OCI-LY7 (cell line): ENCODE measurements around the gene TRERF1. TPM values are rescaled to one million over a fixed set of nuclear protein-coding genes. Genes with fewer than 3 reads are reported as not detected.

Experiments used
- BruUV-seq: library from RNA; stranded (reverse); fragments of 400-500 nt; replicated peaks from 2 replicates; lab custom pipeline; 2021; lab: Mats Ljungman, UMichigan
- CTCF ChIA-PET: fragments of 300-600 bp; sonication (Branson Sonifier 250); formaldehyde crosslinking; loops from one replicate; lab custom pipeline; 2022; ENCODE audit warnings: antibody characterized with exemption; ENCODE audit not compliant: unreplicated experiment; lab: Charles Lee
- POLR2A ChIA-PET: fragments of 300-600 bp; sonication (Branson Sonifier 250); formaldehyde crosslinking; loops from one replicate; lab custom pipeline; 2022; ENCODE audit warnings: antibody characterized with exemption; lab: Charles Lee
- DNase-seq: peaks from one replicate; pipeline ENCODE4 v3.0.0-alpha.2; 2015; ENCODE audit warnings: low spot score
- H2AFZ ChIP-seq: fragments of 200-600 bp; sonication (generic), shearing (Covaris generic); 2 replicates; pipeline ENCODE4 v1.6.1; 2014; ENCODE audit warnings: mild to moderate bottlenecking, antibody characterized with exemption, low read length, moderate library complexity
- H3K27ac ChIP-seq: fragments of 200-600 bp; sonication (generic); 2 replicates; pipeline ENCODE4 v1.5.1; 2014; ENCODE audit warnings: mixed run types, low read depth, mild to moderate bottlenecking, moderate library complexity, low read length, inconsistent platforms; ENCODE audit not compliant: poor library complexity, severe bottlenecking
- H3K36me3 ChIP-seq: fragments of 200-600 bp; sonication (generic); 2 replicates; pipeline ENCODE4 v1.6.1; 2014; ENCODE audit warnings: mild to moderate bottlenecking, antibody characterized with exemption, low read length, moderate library complexity, mixed read lengths; ENCODE audit not compliant: insufficient read depth
- H3K4me1 ChIP-seq: fragments of 200-600 bp; sonication (generic); 2 replicates; pipeline ENCODE4 v1.5.1; 2014; ENCODE audit warnings: mild to moderate bottlenecking, low read length; ENCODE audit not compliant: insufficient read depth, poor library complexity, severe bottlenecking
- H3K4me2 ChIP-seq: fragments of 200-600 bp; sonication (generic); 2 replicates; pipeline ENCODE4 v1.6.1; 2014; ENCODE audit warnings: mild to moderate bottlenecking, low read length
- H3K4me3 ChIP-seq: fragments of 200-600 bp; sonication (generic); 2 replicates; pipeline ENCODE4 v1.5.1; 2014; ENCODE audit warnings: mild to moderate bottlenecking, low read depth, low read length; ENCODE audit not compliant: poor library complexity, severe bottlenecking
- H3K79me2 ChIP-seq: fragments of 200-600 bp; sonication (generic); 2 replicates; pipeline ENCODE4 v1.6.1; 2016; ENCODE audit warnings: low read depth, mild to moderate bottlenecking, low read length, moderate library complexity, mixed read lengths; ENCODE audit not compliant: insufficient read depth
- H3K9me2 ChIP-seq: fragments of 200-600 bp; sonication (generic); 2 replicates; pipeline ENCODE4 v1.6.1; 2016; ENCODE audit warnings: mild to moderate bottlenecking, low read length, mixed read lengths; ENCODE audit not compliant: insufficient read depth
- H3K9me3 ChIP-seq: fragments of 200-600 bp; sonication (generic); 2 replicates; pipeline ENCODE4 v1.6.1; 2014; ENCODE audit warnings: mild to moderate bottlenecking, mixed run types, low read length, mixed read lengths
- H4K20me1 ChIP-seq: fragments of 200-600 bp; sonication (generic); 2 replicates; pipeline ENCODE4 v1.6.1; 2014; ENCODE audit warnings: mild to moderate bottlenecking, antibody characterized with exemption, low read length, moderate library complexity, mixed read lengths; ENCODE audit not compliant: insufficient read depth
- EZH2phosphoT487 ChIP-seq: fragments of 200-600 bp; sonication (generic); IDR thresholded peaks from 2 replicates; pipeline ENCODE4 v1.6.1; 2018; ENCODE audit warnings: low read depth, borderline replicate concordance, mild to moderate bottlenecking, mixed run types, antibody characterized with exemption, low read length, moderate library complexity, mixed read lengths
- intact Hi-C: fragments of 100-400 bp; cut with micrococcal nuclease; formaldehyde crosslinking; loops from one replicate; pipeline ENCODE4 v1.10.0; 2022; ENCODE audit not compliant: unreplicated experiment
- total RNA-seq, 2 experiments: library from RNA; depleted of rRNA in 1 of 2; stranded (reverse); fragments of >200 nt in 1 of 2; shearing (Covaris generic) in 1 of 2; gene quantifications; 2 replicates each; pipeline ENCODE4 v1.2.3, GENCODE V29; 2014 to 2022
- TF ChIP-seq, protein P1 (sequence below): fragments of 200-600 bp; sonication (generic); conservative IDR thresholded peaks from 2 replicates; pipeline ENCODE4 v1.5.1; 2014; ENCODE audit warnings: mild to moderate bottlenecking, antibody characterized with exemption, low read length, moderate library complexity, mixed read lengths

Gene TRERF1
- total RNA-seq, 2 experiments from 2014 or later, result 5.7 to 12.9 TPM

- H3K36me3 ChIP-seq, result no peaks in the 10 kb centered on the region
- no peak overlapping the region for H2AFZ ChIP-seq
- H3K79me2 ChIP-seq, result no peaks in the 10 kb centered on the region
- H3K9me2 ChIP-seq, result no peaks in the 10 kb centered on the region
- POLR2A ChIA-PET, result interaction anchor here (0.6 to 0.8 kb wide), 3 partner anchors 26 to 389 kb away, joined by 3 to 5 read pairs (median 4); no protein-coding TSS in a partner anchor
- no peak for DNase-seq
- H3K27ac ChIP-seq, result no peak overlapping the region
- H3K4me2 ChIP-seq, result no peak overlapping the region
- no peak for TF ChIP-seq EZH2phosphoT487
- TF ChIP-seq, protein P1, sequence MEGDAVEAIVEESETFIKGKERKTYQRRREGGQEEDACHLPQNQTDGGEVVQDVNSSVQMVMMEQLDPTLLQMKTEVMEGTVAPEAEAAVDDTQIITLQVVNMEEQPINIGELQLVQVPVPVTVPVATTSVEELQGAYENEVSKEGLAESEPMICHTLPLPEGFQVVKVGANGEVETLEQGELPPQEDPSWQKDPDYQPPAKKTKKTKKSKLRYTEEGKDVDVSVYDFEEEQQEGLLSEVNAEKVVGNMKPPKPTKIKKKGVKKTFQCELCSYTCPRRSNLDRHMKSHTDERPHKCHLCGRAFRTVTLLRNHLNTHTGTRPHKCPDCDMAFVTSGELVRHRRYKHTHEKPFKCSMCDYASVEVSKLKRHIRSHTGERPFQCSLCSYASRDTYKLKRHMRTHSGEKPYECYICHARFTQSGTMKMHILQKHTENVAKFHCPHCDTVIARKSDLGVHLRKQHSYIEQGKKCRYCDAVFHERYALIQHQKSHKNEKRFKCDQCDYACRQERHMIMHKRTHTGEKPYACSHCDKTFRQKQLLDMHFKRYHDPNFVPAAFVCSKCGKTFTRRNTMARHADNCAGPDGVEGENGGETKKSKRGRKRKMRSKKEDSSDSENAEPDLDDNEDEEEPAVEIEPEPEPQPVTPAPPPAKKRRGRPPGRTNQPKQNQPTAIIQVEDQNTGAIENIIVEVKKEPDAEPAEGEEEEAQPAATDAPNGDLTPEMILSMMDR, result no peak
- no TSS peak for BruUV-seq
- intact Hi-C loops, result no loop called here
- no peaks in the 10 kb centered on the region for H3K9me3 ChIP-seq
- no peaks in the 10 kb centered on the region for H3K4me1 ChIP-seq
- H3K4me3 ChIP-seq, result no peak overlapping the region
- CTCF ChIA-PET, result no interaction called here
- no peaks in the 10 kb centered on the region for H4K20me1 ChIP-seq
Measured at GRCh38 chr6:42339991-42340401, 111.7 kb downstream of the TRERF1 start.

DNA sequence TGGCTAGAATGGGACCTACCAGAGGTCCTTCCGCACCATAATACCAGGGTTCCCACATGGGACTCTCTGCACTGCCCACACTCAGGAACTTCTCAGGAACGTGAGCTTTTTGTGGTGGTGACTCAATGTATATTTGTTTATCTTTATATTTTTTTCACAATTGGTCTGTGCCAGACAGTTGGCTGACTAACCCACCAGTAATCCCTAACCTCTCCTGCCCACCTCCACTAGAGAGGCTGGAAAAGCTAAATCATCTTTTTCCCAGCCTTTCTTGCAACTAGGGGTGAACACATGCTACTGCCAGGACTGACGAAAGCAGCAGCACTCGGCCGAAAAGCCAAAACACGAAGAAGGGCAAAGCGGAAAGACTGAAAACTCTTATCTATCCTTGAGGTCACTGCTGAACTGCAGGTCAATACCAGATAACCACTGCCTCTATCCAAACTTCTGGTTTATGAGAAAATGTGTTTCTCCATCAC, 112.9 kb downstream of the TRERF1 start:
- no peaks in the 10 kb centered on the region for H3K79me2 ChIP-seq
- DNase-seq, result no peak
- H3K36me3 ChIP-seq, result no peaks in the 10 kb centered on the region
- no peak overlapping the region for H3K4me2 ChIP-seq
- no peak overlapping the region for H3K4me3 ChIP-seq
- H4K20me1 ChIP-seq, result no peaks in the 10 kb centered on the region
- ChIA-PET POLR2A (no interaction called here), CTCF (no interaction called here)
- no peak overlapping the region for H2AFZ ChIP-seq
- no peak overlapping the region for H3K27ac ChIP-seq
- BruUV-seq, result no TSS peak
- TF ChIP-seq, protein P1, result no peak
- no peak for TF ChIP-seq EZH2phosphoT487
- no peaks in the 10 kb centered on the region for H3K4me1 ChIP-seq
- no peaks in the 10 kb centered on the region for H3K9me3 ChIP-seq
- intact Hi-C loops, result no loop called here
- no peaks in the 10 kb centered on the region for H3K9me2 ChIP-seq

DNA sequence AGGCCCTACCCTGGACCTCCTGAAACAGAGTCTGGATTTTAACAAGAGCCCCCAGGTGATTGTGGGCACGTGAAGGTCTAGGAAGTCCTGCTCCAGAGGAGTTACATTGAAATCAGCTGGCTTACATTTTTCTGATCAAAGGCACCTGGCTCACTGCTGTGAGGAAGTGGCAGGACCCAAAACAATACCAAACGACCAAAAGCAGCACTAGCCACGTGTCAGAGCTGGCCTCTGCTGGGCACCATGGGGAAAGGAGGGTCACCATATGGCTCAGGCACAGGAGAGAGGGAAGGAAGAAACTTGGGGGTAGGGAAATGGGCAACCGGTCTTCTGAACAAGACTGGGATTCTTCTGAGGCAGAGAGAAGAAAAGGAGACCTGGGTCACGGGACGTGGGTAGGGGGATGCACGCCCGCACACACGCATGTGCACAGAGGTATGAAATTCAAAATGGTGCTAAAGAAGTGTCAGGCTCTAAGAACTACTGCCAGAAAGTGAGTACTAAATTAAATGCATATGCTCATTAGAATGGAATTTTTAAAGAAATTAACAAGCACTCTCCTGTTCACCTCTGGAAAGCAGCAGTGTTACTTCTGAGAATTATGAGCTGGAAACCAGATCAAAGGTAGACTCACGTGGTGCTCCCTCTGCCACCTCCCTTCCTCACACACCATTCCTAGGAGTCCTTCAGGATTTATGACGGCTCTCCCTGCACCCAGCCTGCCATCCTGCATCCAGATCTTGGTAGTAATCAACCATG, 113.6 kb downstream of the TRERF1 start:
- no peaks in the 10 kb centered on the region for H3K36me3 ChIP-seq
- H3K79me2 ChIP-seq, result no peaks in the 10 kb centered on the region
- H2AFZ ChIP-seq, result no peak overlapping the region
- no peaks in the 10 kb centered on the region for H3K4me1 ChIP-seq
- no TSS peak for BruUV-seq
- TF ChIP-seq EZH2phosphoT487, result no peak
- TF ChIP-seq, protein P1, result no peak
- H3K4me2 ChIP-seq, result no peak overlapping the region
- H3K27ac ChIP-seq, result no peak overlapping the region
- no peaks in the 10 kb centered on the region for H3K9me2 ChIP-seq
- H3K9me3 ChIP-seq, result no peaks in the 10 kb centered on the region
- no peak overlapping the region for H3K4me3 ChIP-seq
- POLR2A ChIA-PET, result interaction anchor here (0.9 to 1.3 kb wide), 2 partner anchors 29 to 40 kb away, joined by 3 to 7 read pairs; no protein-coding TSS in a partner anchor
- H4K20me1 ChIP-seq, result no peaks in the 10 kb centered on the region
- CTCF ChIA-PET, result no interaction called here
- DNase-seq, result no peak
- intact Hi-C loops, result no loop called here
